Hepatocyte (in vitro differentiated cells): ENCODE data around the gene PCDH1.

Experiments
- EZH2 ChIP-seq: fragments of 200-600 bp; sonication (generic); IDR thresholded peaks from 2 replicates; pipeline ENCODE4 v1.6.1; 2016; ENCODE audit warnings: antibody characterized with exemption, mild to moderate bottlenecking, borderline replicate concordance
- EZH2phosphoT487 ChIP-seq: fragments of 200-600 bp; sonication (generic); IDR thresholded peaks from one replicate; pipeline ENCODE4 v1.6.1; 2018; ENCODE audit warnings: antibody characterized with exemption, mild to moderate bottlenecking, low read depth, moderate library complexity; ENCODE audit not compliant: unreplicated experiment, severe bottlenecking
- TF ChIP-seq, protein P1 (sequence below): fragments of 200-600 bp; sonication (generic); IDR thresholded peaks from 2 replicates; pipeline ENCODE4 v1.5.1; 2016; ENCODE audit warnings: antibody characterized with exemption, mild to moderate bottlenecking; ENCODE audit not compliant: poor library complexity

DNA sequence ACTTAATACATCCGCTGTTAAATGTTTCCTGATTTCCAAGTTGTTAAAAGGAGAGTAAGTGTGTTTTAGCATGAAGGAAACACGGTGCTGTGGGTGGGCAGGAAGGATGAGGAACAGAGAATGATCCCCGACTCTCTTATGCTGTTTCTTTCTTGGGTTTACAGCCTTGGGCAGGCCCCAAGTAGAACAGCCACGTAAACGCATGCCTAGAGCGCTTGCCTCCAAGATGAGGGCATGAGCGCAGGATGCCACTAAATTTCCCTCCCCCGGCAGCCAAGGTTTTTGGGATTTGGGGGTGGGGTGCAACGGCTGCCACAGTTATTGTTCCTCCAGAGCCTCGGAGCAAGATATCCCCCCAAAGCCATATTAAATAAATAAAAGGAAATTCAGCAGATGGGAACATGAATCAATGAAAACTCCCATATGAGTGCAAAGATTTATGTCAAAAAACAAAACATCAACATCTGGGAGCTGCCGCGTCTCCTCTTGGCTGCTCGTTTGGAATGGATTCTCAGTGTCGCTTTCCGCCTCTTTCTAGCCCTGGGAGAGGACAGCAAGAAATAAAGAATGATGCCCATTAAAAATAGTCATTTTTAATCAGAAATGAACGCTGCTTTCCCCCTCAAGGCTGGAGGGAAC lies 35.5 kb upstream of the PCDH1 start:
- TF ChIP-seq, protein P1, sequence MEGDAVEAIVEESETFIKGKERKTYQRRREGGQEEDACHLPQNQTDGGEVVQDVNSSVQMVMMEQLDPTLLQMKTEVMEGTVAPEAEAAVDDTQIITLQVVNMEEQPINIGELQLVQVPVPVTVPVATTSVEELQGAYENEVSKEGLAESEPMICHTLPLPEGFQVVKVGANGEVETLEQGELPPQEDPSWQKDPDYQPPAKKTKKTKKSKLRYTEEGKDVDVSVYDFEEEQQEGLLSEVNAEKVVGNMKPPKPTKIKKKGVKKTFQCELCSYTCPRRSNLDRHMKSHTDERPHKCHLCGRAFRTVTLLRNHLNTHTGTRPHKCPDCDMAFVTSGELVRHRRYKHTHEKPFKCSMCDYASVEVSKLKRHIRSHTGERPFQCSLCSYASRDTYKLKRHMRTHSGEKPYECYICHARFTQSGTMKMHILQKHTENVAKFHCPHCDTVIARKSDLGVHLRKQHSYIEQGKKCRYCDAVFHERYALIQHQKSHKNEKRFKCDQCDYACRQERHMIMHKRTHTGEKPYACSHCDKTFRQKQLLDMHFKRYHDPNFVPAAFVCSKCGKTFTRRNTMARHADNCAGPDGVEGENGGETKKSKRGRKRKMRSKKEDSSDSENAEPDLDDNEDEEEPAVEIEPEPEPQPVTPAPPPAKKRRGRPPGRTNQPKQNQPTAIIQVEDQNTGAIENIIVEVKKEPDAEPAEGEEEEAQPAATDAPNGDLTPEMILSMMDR, result no peak
- no peak for TF ChIP-seq EZH2
- no peak for TF ChIP-seq EZH2phosphoT487
